Measurements from ENCODE around the gene SRP14.

SRP14 gene

DNA sequence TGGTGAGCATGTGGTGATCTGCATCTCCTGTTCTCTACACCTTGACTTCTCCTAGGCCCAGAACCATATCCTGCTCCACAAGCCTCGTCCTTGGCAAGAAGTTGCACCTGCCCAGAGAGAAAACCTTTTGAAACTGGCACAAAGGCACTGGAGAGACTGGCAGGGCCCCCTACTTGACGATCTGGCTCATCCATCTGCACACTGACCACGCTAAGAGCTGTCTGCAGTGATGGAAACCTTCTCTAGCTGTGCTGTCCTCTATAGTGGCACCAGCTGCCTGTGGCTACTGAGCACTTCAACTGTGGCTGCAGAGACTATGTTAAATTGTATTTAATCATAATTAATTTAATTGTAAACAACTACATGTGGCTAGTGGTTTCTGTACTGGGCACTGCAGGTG lies 26.2 kb upstream of the SRP14 start:
- no peaks in the 10 kb centered on the region for H4K20me1 ChIP-seq (ENCODE audit: insufficient read depth, low read length, poor library complexity, severe bottlenecking)
- no peaks in the 10 kb centered on the region for H3K79me2 ChIP-seq (ENCODE audit: insufficient read depth, low read length)
- H3K4me3 ChIP-seq (ENCODE audit: low read length, poor library complexity, severe bottlenecking) = no peak overlapping the region
- peaks cover 44% of the 10 kb centered on the region for H3K4me1 ChIP-seq (ENCODE audit: insufficient read depth, low read length, poor library complexity, severe bottlenecking)
- H3F3A ChIP-seq (ENCODE audit: low read depth) = no peaks in the 10 kb centered on the region
- H3K36me3 ChIP-seq (ENCODE audit: insufficient read depth, low read length) = no peaks in the 10 kb centered on the region
- H3K9me2 ChIP-seq (replicated peaks; ENCODE audit: low read depth, low read length) = no peaks in the 10 kb centered on the region
- TF ChIP-seq EZH2phosphoT487 (IDR thresholded peaks at IDR 0.05; ENCODE audit: borderline replicate concordance) = no peak
- H3K27me3 ChIP-seq (ENCODE audit: insufficient read depth, low read length, poor library complexity, severe bottlenecking) = no peaks in the 10 kb centered on the region
- no peak overlapping the region for H2AFZ ChIP-seq (ENCODE audit: low read length)
- no peak overlapping the region for H3K4me2 ChIP-seq (ENCODE audit: low read depth, low read length, poor library complexity, severe bottlenecking)
- H3K9me3 ChIP-seq (ENCODE audit: insufficient read depth, low read depth, low read length) = no peaks in the 10 kb centered on the region
- H3K9ac ChIP-seq (ENCODE audit: low read depth, low read length, poor library complexity, severe bottlenecking) = no peak overlapping the region

DNA sequence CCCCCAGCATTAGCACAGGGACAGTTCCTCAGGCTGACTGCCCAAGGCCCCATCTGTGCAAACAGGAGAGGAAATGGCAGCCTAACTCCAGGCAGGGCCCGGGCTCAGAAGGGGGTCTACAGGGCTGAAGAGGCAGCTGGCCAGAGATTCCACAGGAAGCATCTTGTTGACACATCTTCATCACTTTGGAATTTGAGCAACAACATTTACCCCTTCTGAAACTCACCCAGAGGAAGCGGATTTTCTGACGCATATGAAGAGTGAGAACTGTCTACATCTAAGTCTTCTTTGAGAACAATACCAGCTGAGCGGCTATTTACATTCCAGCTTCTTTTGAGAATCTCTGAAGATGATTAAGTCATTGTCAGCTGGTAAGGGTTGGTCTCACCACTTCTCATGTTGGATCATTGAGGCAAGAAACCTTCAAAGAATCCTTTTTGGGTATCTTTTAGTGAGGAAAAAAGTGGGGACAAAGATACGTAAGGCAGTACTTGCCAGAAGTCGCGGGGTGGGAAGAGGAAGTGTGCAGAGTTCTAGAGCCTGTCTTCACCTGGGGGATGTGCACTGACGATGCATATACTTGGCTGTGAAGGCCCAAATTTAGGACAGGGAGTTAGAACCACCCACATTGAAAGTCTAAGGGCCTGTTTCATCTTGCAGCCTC lies 25.4 kb upstream of the SRP14 start:
- no peak overlapping the region for H3K9ac ChIP-seq (ENCODE audit: low read depth, low read length, poor library complexity, severe bottlenecking)
- no peaks in the 10 kb centered on the region for H3K36me3 ChIP-seq (ENCODE audit: insufficient read depth, low read length)
- TF ChIP-seq CTCF (conservative IDR thresholded peaks at IDR 0.05; ENCODE audit: low read length) (no peak), EZH2phosphoT487 (IDR thresholded peaks at IDR 0.05; ENCODE audit: borderline replicate concordance) (no peak)
- H2AFZ ChIP-seq (ENCODE audit: low read length) = no peak overlapping the region
- H3K9me2 ChIP-seq (replicated peaks; ENCODE audit: low read depth, low read length) = no peaks in the 10 kb centered on the region
- H3K79me2 ChIP-seq (ENCODE audit: insufficient read depth, low read length) = no peaks in the 10 kb centered on the region
- peaks cover 35% of the 10 kb centered on the region for H3K4me1 ChIP-seq (ENCODE audit: insufficient read depth, low read length, poor library complexity, severe bottlenecking)
- no peaks in the 10 kb centered on the region for H3K27me3 ChIP-seq (ENCODE audit: insufficient read depth, low read length, poor library complexity, severe bottlenecking)
- no peaks in the 10 kb centered on the region for H3K9me3 ChIP-seq (ENCODE audit: insufficient read depth, low read depth, low read length)
- no peak overlapping the region for H3K4me3 ChIP-seq (ENCODE audit: low read length, poor library complexity, severe bottlenecking)
- H3K4me2 ChIP-seq (ENCODE audit: low read depth, low read length, poor library complexity, severe bottlenecking) = no peak overlapping the region
- H4K20me1 ChIP-seq (ENCODE audit: insufficient read depth, low read length, poor library complexity, severe bottlenecking) = no peaks in the 10 kb centered on the region
- H3F3A ChIP-seq (ENCODE audit: low read depth) = no peaks in the 10 kb centered on the region

- H2AFZ ChIP-seq (ENCODE audit: low read length) = no peak overlapping the region
- peaks cover 34% of the 10 kb centered on the region for H3K4me1 ChIP-seq (ENCODE audit: insufficient read depth, low read length, poor library complexity, severe bottlenecking)
- H3K9me3 ChIP-seq (ENCODE audit: insufficient read depth, low read depth, low read length) = no peaks in the 10 kb centered on the region
- H3K27me3 ChIP-seq (ENCODE audit: insufficient read depth, low read length, poor library complexity, severe bottlenecking) = no peaks in the 10 kb centered on the region
- H3K4me2 ChIP-seq (ENCODE audit: low read depth, low read length, poor library complexity, severe bottlenecking) = no peak overlapping the region
- no peak overlapping the region for H3K9ac ChIP-seq (ENCODE audit: low read depth, low read length, poor library complexity, severe bottlenecking)
- H3K36me3 ChIP-seq (ENCODE audit: insufficient read depth, low read length) = no peaks in the 10 kb centered on the region
- H3K9me2 ChIP-seq (replicated peaks; ENCODE audit: low read depth, low read length) = no peaks in the 10 kb centered on the region
- H3K4me3 ChIP-seq (ENCODE audit: low read length, poor library complexity, severe bottlenecking) = no peak overlapping the region
- TF ChIP-seq CTCF (conservative IDR thresholded peaks at IDR 0.05; ENCODE audit: low read length) (no peak), EZH2phosphoT487 (IDR thresholded peaks at IDR 0.05; ENCODE audit: borderline replicate concordance) (no peak)
- no peaks in the 10 kb centered on the region for H3F3A ChIP-seq (ENCODE audit: low read depth)
- no peaks in the 10 kb centered on the region for H4K20me1 ChIP-seq (ENCODE audit: insufficient read depth, low read length, poor library complexity, severe bottlenecking)
- no peaks in the 10 kb centered on the region for H3K79me2 ChIP-seq (ENCODE audit: insufficient read depth, low read length)
Observed at GRCh38 chr15:40063563-40064011, 24.6 kb upstream of the SRP14 start.
